ENCODE results near the gene TOPORS. TPM values are rescaled to one million over a fixed set of nuclear protein-coding genes. Genes with fewer than 3 reads are reported as not detected.
A peak's percentile ranks its signal among the peaks of the same experiment; 100 is the strongest.
"Not testable (repeated sequence)": the region's sequence is repeated elsewhere in the genome, so short reads cannot be mapped to it uniquely, and the experiment has no call there.

TOPORS gene
- total and polyA plus RNA-seq, 2 experiments from 2014 or later, result 14.1 to 25.8 TPM

- H3K27me3 ChIP-seq, result no peaks in the 10 kb centered on the region
- no peaks in the 10 kb centered on the region for H3K9me2 ChIP-seq (replicated peaks; ENCODE audit: insufficient read depth)
- peaks cover 17% of the 10 kb centered on the region for H3K4me1 ChIP-seq (ENCODE audit: insufficient read depth)
- peaks cover 67% of the 10 kb centered on the region for H3K79me2 ChIP-seq
- H3K4me2 ChIP-seq, result peak overlapping the region; percentile 76
- peak overlapping the region; percentile 30 for H2AFZ ChIP-seq
- TF ChIP-seq EZH2 (IDR thresholded peaks at IDR 0.05; ENCODE audit: borderline replicate concordance) (no peak), CTCF (IDR thresholded peaks at IDR 0.05; ENCODE audit: poor library complexity) (peak; percentile 17)
- peak overlapping the region; percentile 66 for H3K4me3 ChIP-seq
- H3K36me3 ChIP-seq (replicated peaks; ENCODE audit: insufficient read depth, low read depth), result no peaks in the 10 kb centered on the region
- WGBS (ENCODE audit: low lambda C conversion rate, missing lambda C conversion rate), result under 1% methylated on average over 70 of the region's 75 CpGs
- H4K20me1 ChIP-seq (ENCODE audit: insufficient read depth, poor library complexity, severe bottlenecking), result peaks cover 40% of the 10 kb centered on the region
- H3K27ac ChIP-seq, result peak overlapping the region; percentile 100
- H3K9me3 ChIP-seq (ENCODE audit: low read depth), result no peaks in the 10 kb centered on the region
- peak; percentile 96 for DNase-seq (ENCODE audit: low spot score)
Measured at GRCh38 chr9:32550562-32551275, 1.7 kb downstream of the TOPORS start.

DNA sequence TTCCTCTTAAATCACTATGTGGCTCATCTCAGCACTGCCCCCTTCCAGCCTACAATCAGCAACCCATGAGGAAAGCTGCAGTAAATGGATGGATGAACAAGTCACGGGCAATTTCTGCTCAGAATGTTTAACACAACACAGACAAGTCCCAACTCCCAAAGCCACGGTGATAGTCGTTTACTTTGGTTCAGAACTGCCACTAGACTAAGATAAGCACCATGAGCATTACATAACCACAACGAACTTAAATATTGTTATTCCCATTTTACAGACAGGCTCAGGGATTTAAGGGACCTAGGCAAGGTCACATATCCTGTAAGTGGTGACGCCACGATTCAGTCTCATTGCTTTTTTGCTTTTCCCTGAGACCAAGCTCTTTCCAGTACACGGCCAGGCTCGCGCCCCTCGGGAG, 2.2 kb downstream of the TOPORS start:
- Histone ChIP-seq H4K20me1 (ENCODE audit: insufficient read depth, poor library complexity, severe bottlenecking) (peaks cover 44% of the 10 kb centered on the region), H3K9me3 (ENCODE audit: low read depth) (no peaks in the 10 kb centered on the region), H3K4me2 (peak overlapping the region; percentile 76), H3K79me2 (peaks cover 67% of the 10 kb centered on the region), H3K36me3 (replicated peaks; ENCODE audit: insufficient read depth, low read depth) (no peaks in the 10 kb centered on the region), H3K4me1 (ENCODE audit: insufficient read depth) (peaks cover 17% of the 10 kb centered on the region), H3K9me2 (replicated peaks; ENCODE audit: insufficient read depth) (no peaks in the 10 kb centered on the region), H2AFZ (peak overlapping the region; percentile 30), H3K27me3 (no peaks in the 10 kb centered on the region), H3K27ac (peak overlapping the region; percentile 87), H3K4me3 (peak overlapping the region; percentile 66)
- TF ChIP-seq EZH2phosphoT487 (IDR thresholded peaks at IDR 0.05; ENCODE audit: low read depth, severe bottlenecking, unreplicated experiment) (no peak), CTCF (IDR thresholded peaks at IDR 0.05; ENCODE audit: poor library complexity) (no peak), EZH2 (IDR thresholded peaks at IDR 0.05; ENCODE audit: borderline replicate concordance) (no peak)
- WGBS (ENCODE audit: low lambda C conversion rate, missing lambda C conversion rate), result 1% methylated on average over 10 of the region's 10 CpGs
- peak; percentile 46 for DNase-seq (ENCODE audit: low spot score)

DNA sequence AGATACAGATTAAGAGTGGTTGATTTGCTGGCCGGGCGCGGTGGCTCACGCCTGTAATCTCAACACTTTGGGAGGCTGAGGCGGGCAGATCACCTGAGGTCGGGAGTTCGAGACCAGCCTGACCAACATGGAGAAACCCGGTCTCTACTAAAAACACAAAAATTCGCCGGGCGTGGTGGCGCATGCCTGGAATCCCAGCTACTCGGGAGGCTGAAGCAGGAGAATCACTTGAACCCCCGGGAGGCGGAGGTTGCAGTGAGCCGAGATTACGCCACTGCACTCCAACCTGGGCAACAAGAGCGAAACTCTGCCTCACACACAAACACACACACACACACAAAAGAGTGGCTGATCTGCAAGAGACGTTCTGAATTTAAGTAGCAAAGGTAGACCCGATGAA, 4.2 kb downstream of the TOPORS start:
- H3K36me3 ChIP-seq (replicated peaks; ENCODE audit: insufficient read depth, low read depth); DNase-seq (ENCODE audit: low spot score); H2AFZ ChIP-seq; H3K4me3 ChIP-seq; H3K9me2 ChIP-seq (replicated peaks; ENCODE audit: insufficient read depth); H3K9me3 ChIP-seq (ENCODE audit: low read depth); H3K27ac ChIP-seq; H3K27me3 ChIP-seq; H3K4me2 ChIP-seq: not testable (repeated sequence)
- H4K20me1 ChIP-seq (ENCODE audit: insufficient read depth, poor library complexity, severe bottlenecking), result peaks cover 62% of the 10 kb centered on the region
- H3K79me2 ChIP-seq, result peaks cover 75% of the 10 kb centered on the region
- H3K4me1 ChIP-seq (ENCODE audit: insufficient read depth), result peaks cover 10% of the 10 kb centered on the region
- WGBS (ENCODE audit: low lambda C conversion rate, missing lambda C conversion rate), result 97% methylated on average over 20 of the region's 20 CpGs

DNA sequence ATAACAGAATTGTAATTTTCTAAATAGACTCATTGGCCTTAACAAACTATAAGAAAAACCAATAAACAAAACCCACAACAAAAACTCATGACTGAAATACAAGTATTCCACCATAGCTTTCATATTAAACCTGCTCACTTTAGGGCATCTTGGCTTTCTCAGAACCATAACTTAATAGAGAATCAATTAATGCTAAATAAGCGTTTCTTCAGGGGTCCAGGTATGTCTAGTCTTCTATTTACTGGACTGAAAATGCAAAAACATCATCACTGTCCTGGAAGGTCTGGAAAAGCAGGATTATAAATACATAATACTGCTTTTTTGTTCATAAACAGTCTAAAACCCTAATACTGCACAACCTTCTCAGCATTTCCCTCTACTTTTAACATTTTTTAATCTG, 6.5 kb downstream of the TOPORS start:
- DNase-seq (ENCODE audit: low spot score), result no peak
- no peaks in the 10 kb centered on the region for H3K9me3 ChIP-seq (ENCODE audit: low read depth)
- no peaks in the 10 kb centered on the region for H3K27me3 ChIP-seq
- H2AFZ ChIP-seq, result no peak overlapping the region
- 100% methylated on average over 1 of the region's 1 CpG for WGBS (ENCODE audit: low lambda C conversion rate, missing lambda C conversion rate)
- TF ChIP-seq CTCF (IDR thresholded peaks at IDR 0.05; ENCODE audit: poor library complexity) (no peak), EZH2 (IDR thresholded peaks at IDR 0.05; ENCODE audit: borderline replicate concordance) (no peak), EZH2phosphoT487 (IDR thresholded peaks at IDR 0.05; ENCODE audit: low read depth, severe bottlenecking, unreplicated experiment) (no peak)
- no peaks in the 10 kb centered on the region for H3K9me2 ChIP-seq (replicated peaks; ENCODE audit: insufficient read depth)
- peaks cover 10% of the 10 kb centered on the region for H3K4me1 ChIP-seq (ENCODE audit: insufficient read depth)
- no peak overlapping the region for H3K4me2 ChIP-seq
- no peak overlapping the region for H3K27ac ChIP-seq
- H3K79me2 ChIP-seq, result peaks cover 95% of the 10 kb centered on the region
- peaks cover 3% of the 10 kb centered on the region for H3K36me3 ChIP-seq (replicated peaks; ENCODE audit: insufficient read depth, low read depth)
- H4K20me1 ChIP-seq (ENCODE audit: insufficient read depth, poor library complexity, severe bottlenecking), result peaks cover 69% of the 10 kb centered on the region
- no peak overlapping the region for H3K4me3 ChIP-seq
